MCF 10A (cell line): ENCODE data around the gene RFPL3. TPM values are rescaled to one million over a fixed set of nuclear protein-coding genes. Genes with fewer than 3 reads are reported as not detected.

Experiments used
- BruUV-seq: library from RNA; stranded (reverse); fragments of 400-500 nt; replicated peaks from 2 replicates; lab custom pipeline; 2021; lab: Mats Ljungman, UMichigan
- CTCF ChIA-PET: fragments of 300-600 bp; sonication (Branson Sonifier 250); formaldehyde crosslinking; extraction: SDS; loops from one replicate; lab custom pipeline; 2021; ENCODE audit warnings: antibody characterized with exemption, inconsistent platforms; lab: Yijun Ruan, JAX
- POLR2A ChIA-PET: fragments of 300-600, 350-650 bp; sonication (Branson Sonifier 250); formaldehyde crosslinking; extraction: SDS; loops from one replicate; lab custom pipeline; 2020; ENCODE audit warnings: antibody characterized with exemption, inconsistent platforms; lab: Yijun Ruan, JAX
- DNase-seq: peaks from one replicate; pipeline ENCODE4 v3.0.0-alpha.2; 2018; ENCODE audit not compliant: unreplicated experiment
- H3K27ac Mint-ChIP-seq: one replicate; pipeline ENCODE4 v1.8.0; 2022; ENCODE audit warnings: mild to moderate bottlenecking, low read depth, mixed read lengths; ENCODE audit not compliant: unreplicated experiment
- H3K27me3 Mint-ChIP-seq: one replicate; pipeline ENCODE4 v1.8.0; 2022; ENCODE audit warnings: mixed read lengths; ENCODE audit not compliant: insufficient read depth, unreplicated experiment
- H3K36me3 Mint-ChIP-seq: one replicate; pipeline ENCODE4 v1.8.0; 2022; ENCODE audit warnings: mild to moderate bottlenecking, moderate library complexity, mixed read lengths; ENCODE audit not compliant: insufficient read depth, unreplicated experiment
- H3K4me1 Mint-ChIP-seq: one replicate; pipeline ENCODE4 v1.8.0; 2022; ENCODE audit warnings: mixed read lengths; ENCODE audit not compliant: insufficient read depth, unreplicated experiment
- H3K4me3 Mint-ChIP-seq: one replicate; pipeline ENCODE4 v1.8.0; 2022; ENCODE audit warnings: mild to moderate bottlenecking, moderate library complexity, mixed read lengths; ENCODE audit not compliant: unreplicated experiment
- H3K9me3 Mint-ChIP-seq: one replicate; pipeline ENCODE4 v1.8.0; 2022; ENCODE audit warnings: mixed read lengths; ENCODE audit not compliant: unreplicated experiment
- intact Hi-C: fragments of 100-400 bp; cut with micrococcal nuclease; formaldehyde crosslinking; loops from 2 replicates; pipeline ENCODE4 v1.14.1; 2022
- total RNA-seq: library from RNA; stranded (reverse); gene quantifications from 2 replicates; pipeline ENCODE4 v1.2.3, GENCODE V29; 2022
- TF ChIP-seq, protein P1 (sequence below): fragments of 200-600 bp; IDR thresholded peaks from one replicate; pipeline ENCODE4 v1.8.0; 2022; ENCODE audit warnings: antibody characterized with exemption, mild to moderate bottlenecking; ENCODE audit not compliant: unreplicated experiment

RFPL3 gene
- total RNA-seq, 1 experiment from 2014 or later, result not detected

DNA sequence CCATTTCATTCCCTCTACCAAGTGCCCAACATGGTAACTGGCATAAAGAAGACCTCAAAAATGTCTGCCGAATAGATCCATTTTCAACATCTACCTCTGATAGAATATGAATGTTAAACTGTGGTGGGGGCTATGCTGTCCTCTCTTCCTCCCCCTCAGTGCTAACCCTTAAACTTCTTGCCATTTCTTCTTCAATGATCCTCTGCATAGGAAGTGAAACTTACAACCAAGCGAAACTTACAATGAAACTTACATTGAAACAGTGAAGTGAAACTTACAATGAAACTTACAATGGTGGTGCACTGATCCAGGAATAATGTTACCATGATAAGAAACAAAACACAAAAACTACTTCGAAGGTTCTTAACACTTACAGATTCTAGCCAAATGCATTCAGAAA, 49.6 kb downstream of the RFPL3 start:
- no peaks in the 10 kb centered on the region for H3K9me3 Mint-ChIP-seq
- BruUV-seq, result no TSS peak
- H3K27me3 Mint-ChIP-seq, result no peaks in the 10 kb centered on the region
- no peak overlapping the region for H3K4me3 Mint-ChIP-seq
- intact Hi-C loops, result no loop called here
- CTCF ChIA-PET, result no interaction called here
- no peak for DNase-seq
- TF ChIP-seq, protein P1, sequence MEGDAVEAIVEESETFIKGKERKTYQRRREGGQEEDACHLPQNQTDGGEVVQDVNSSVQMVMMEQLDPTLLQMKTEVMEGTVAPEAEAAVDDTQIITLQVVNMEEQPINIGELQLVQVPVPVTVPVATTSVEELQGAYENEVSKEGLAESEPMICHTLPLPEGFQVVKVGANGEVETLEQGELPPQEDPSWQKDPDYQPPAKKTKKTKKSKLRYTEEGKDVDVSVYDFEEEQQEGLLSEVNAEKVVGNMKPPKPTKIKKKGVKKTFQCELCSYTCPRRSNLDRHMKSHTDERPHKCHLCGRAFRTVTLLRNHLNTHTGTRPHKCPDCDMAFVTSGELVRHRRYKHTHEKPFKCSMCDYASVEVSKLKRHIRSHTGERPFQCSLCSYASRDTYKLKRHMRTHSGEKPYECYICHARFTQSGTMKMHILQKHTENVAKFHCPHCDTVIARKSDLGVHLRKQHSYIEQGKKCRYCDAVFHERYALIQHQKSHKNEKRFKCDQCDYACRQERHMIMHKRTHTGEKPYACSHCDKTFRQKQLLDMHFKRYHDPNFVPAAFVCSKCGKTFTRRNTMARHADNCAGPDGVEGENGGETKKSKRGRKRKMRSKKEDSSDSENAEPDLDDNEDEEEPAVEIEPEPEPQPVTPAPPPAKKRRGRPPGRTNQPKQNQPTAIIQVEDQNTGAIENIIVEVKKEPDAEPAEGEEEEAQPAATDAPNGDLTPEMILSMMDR, result no peak
- H3K4me1 Mint-ChIP-seq, result peaks cover 6% of the 10 kb centered on the region
- POLR2A ChIA-PET, result interaction anchor here (1.3 kb wide), 1 partner anchor 11 kb away, joined by 3 read pairs; no protein-coding TSS in a partner anchor
- no peak overlapping the region for H3K27ac Mint-ChIP-seq
- H3K36me3 Mint-ChIP-seq, result peaks cover 82% of the 10 kb centered on the region

DNA sequence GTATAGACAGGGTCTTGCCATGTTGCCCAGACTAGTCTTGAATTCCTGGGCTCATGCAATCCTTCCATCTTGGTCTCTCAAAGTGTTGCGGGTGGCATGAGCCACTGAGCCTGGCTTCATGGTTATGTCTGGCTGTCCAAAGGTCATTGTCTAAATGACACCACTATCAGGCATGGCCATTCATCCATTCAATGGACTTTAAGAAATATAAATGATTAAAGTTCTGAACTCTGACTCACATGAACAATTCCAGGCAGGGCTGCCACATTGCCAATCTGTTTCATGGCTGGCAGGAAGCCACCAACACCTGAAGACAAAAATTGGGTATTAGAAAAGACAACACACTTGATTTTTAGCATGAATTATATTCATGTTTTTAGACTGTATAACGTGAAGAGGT, 50.3 kb downstream of the RFPL3 start:
- Mint-ChIP-seq H3K27ac (no peak overlapping the region), H3K27me3 (no peaks in the 10 kb centered on the region), H3K4me1 (peaks cover 6% of the 10 kb centered on the region), H3K36me3 (peaks cover 76% of the 10 kb centered on the region), H3K9me3 (no peaks in the 10 kb centered on the region), H3K4me3 (no peak overlapping the region)
- CTCF ChIA-PET, result interaction anchor here (0.8 kb wide), 1 partner anchor 10 kb away, joined by 3 read pairs; no protein-coding TSS in a partner anchor
- POLR2A ChIA-PET, result interaction anchor here (1.3 kb wide), 1 partner anchor 11 kb away, joined by 3 read pairs; no protein-coding TSS in a partner anchor
- TF ChIP-seq, protein P1, result no peak
- no TSS peak for BruUV-seq
- intact Hi-C loops, result no loop called here
- DNase-seq, result no peak

DNA sequence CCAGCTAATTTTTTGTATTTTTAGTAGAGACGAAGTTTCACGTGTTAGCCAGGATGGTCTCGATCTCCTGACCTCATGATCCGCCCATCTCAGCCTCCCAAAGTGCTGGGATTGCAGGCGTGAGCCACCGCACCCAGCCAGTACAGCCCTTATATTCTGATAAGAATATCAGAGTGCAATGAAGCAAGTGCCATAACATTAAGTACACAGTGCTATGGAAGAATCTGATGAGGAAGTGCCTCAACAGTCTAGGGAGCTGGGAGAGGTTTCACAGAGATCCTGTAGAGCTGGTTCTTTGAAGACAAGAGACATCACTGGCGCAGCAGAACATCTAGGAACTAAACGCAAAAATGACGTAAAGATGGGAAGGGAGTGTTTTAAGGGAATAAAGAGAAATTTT, 52.3 kb downstream of the RFPL3 start:
- BruUV-seq, result no TSS peak
- ChIA-PET POLR2A (interaction anchor here (0.7 to 4.6 kb wide), 5 partner anchors 9 to 66 kb away, joined by 3 to 85 read pairs (median 4); partner anchors contain the start of gene FBXO7), CTCF (interaction anchor here (1.2 to 6.4 kb wide), 4 partner anchors 11 to 65 kb away, joined by 4 to 57 read pairs (median 10); partner anchors contain the start of gene FBXO7)
- no peak for DNase-seq
- peak overlapping the region; percentile 90 for H3K4me3 Mint-ChIP-seq
- H3K9me3 Mint-ChIP-seq, result no peaks in the 10 kb centered on the region
- TF ChIP-seq, protein P1, result no peak
- H3K27ac Mint-ChIP-seq, result peak overlapping the region; percentile 8
- H3K4me1 Mint-ChIP-seq, result peaks cover 6% of the 10 kb centered on the region
- H3K36me3 Mint-ChIP-seq, result peaks cover 62% of the 10 kb centered on the region
- H3K27me3 Mint-ChIP-seq, result no peaks in the 10 kb centered on the region
- intact Hi-C loops, result no loop called here

DNA sequence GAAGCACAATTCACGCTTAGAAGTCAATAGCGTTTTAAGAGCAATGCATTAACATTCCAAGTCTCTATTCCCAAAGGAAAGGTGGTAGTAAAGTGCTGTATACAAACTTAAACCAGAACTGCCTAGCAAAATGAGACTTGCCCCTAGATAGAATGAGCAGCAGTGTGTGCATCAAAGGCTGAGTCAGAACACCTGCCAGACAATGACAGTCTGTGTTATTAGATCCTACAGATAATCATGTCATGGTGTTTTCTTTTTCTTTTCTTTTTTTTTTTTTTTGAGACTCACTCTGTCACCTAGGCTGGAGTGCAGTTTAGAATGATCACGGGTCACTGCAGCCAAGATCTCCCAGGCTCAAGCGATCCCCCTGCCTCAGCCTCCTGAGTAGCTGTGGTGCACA, 52.8 kb downstream of the RFPL3 start:
- TF ChIP-seq, protein P1, result no peak
- no peak for DNase-seq
- intact Hi-C loops, result no loop called here
- Mint-ChIP-seq H3K36me3 (peaks cover 59% of the 10 kb centered on the region), H3K4me1 (peaks cover 6% of the 10 kb centered on the region), H3K4me3 (peak overlapping the region; percentile 90), H3K27me3 (peaks cover 4% of the 10 kb centered on the region), H3K9me3 (no peaks in the 10 kb centered on the region), H3K27ac (peak overlapping the region; percentile 8)
- ChIA-PET POLR2A (interaction anchor here (0.7 to 4.6 kb wide), 5 partner anchors 11 to 65 kb away, joined by 3 to 85 read pairs (median 4); partner anchors contain the start of gene FBXO7), CTCF (interaction anchor here (1.2 to 6.4 kb wide), 5 partner anchors 11 to 799 kb away, joined by 4 to 57 read pairs (median 14); partner anchors contain the start of genes BPIFC and FBXO7)
- no TSS peak for BruUV-seq

Other genes with a start within 250 kb of the RFPL3 start
- not detected in 2 replicates for gene C22orf42, start 198.6 kb upstream of the RFPL3 start, total RNA-seq
- not detected in 2 replicates for gene RFPL2, start 152.8 kb upstream of the RFPL3 start, total RNA-seq
- gene SLC5A4, start 102.5 kb upstream of the RFPL3 start, total RNA-seq, result not detected in 2 replicates
- 93.4 and 109 TPM in 2 replicates for gene RTCB, start 54.4 kb downstream of the RFPL3 start, total RNA-seq
- gene BPIFC, start 106.6 kb downstream of the RFPL3 start, total RNA-seq, result not detected in 2 replicates
- 59.8 and 76.9 TPM in 2 replicates for gene FBXO7, start 116.9 kb downstream of the RFPL3 start, total RNA-seq